Panc1 (cell line): ENCODE measurements around the gene SLC12A4. TPM values are rescaled to one million over a fixed set of nuclear protein-coding genes. Genes with fewer than 3 reads are reported as not detected.

Experiments used
- ATAC-seq: fragments of 200-7000 bp; cut with Tn5 transposase; 2 replicates; pipeline ENCODE4 v1.9.1; 2020; ENCODE audit warnings: mild to moderate bottlenecking, moderate library complexity
- BruUV-seq: library from RNA; stranded (reverse); fragments of 400-500 nt; replicated peaks from 2 replicates; lab custom pipeline; 2021; lab: Mats Ljungman, UMichigan
- CTCF ChIA-PET: fragments of 300-600 bp; sonication (Branson Sonifier 250); formaldehyde crosslinking; loops from one replicate; lab custom pipeline; 2022; ENCODE audit warnings: antibody characterized with exemption; lab: Charles Lee
- POLR2A ChIA-PET: fragments of 300-600 bp; sonication (Branson Sonifier 250); formaldehyde crosslinking; loops from one replicate; lab custom pipeline; 2022; ENCODE audit warnings: antibody characterized with exemption; lab: Charles Lee
- DNase-seq: peaks from one replicate; pipeline ENCODE4 v3.0.0-alpha.2; 2010; ENCODE audit warnings: low read depth, low spot score
- H3K27ac ChIP-seq: 2 replicates; pipeline ENCODE4 v1.5.1; 2011; ENCODE audit warnings: mild to moderate bottlenecking, low read length, inconsistent platforms
- H3K27me3 ChIP-seq: fragments of 200-500 bp; sonication (Bioruptor generic); 2 replicates; pipeline ENCODE4 v1.6.0; 2014; ENCODE audit warnings: low read length, inconsistent platforms; ENCODE audit not compliant: control insufficient read depth, insufficient read depth
- H3K36me3 ChIP-seq: fragments of 200-500 bp; sonication (Bioruptor generic); 2 replicates; pipeline ENCODE4 v1.5.1; 2014; ENCODE audit warnings: inconsistent platforms, mild to moderate bottlenecking, low read length, moderate library complexity; ENCODE audit not compliant: control insufficient read depth, insufficient read depth
- H3K4me1 ChIP-seq: 2 replicates; pipeline ENCODE4 v1.5.1; 2011; ENCODE audit warnings: inconsistent platforms, mild to moderate bottlenecking, low read length, moderate library complexity; ENCODE audit not compliant: control insufficient read depth, insufficient read depth
- H3K4me3 ChIP-seq, 2 experiments: 2 replicates each; pipeline ENCODE4 v1.5.1; 2011 to 2012; ENCODE audit warnings: low read depth in 2 of 2, low read length in 2 of 2, mild to moderate bottlenecking in 2 of 2, inconsistent platforms in 1 of 2, moderate library complexity in 1 of 2
- H3K9me3 ChIP-seq: fragments of 200-500 bp; sonication (Bioruptor generic); 2 replicates; pipeline ENCODE4 v1.5.1; 2014; ENCODE audit warnings: low read depth, mild to moderate bottlenecking, inconsistent platforms, low read length, moderate library complexity; ENCODE audit not compliant: control insufficient read depth, insufficient read depth
- POLR2AphosphoS5 ChIP-seq: IDR thresholded peaks from 2 replicates; pipeline ENCODE4 v1.6.1; 2012; ENCODE audit warnings: mild to moderate bottlenecking, low read depth, low read length, moderate library complexity
- SIN3A ChIP-seq: IDR thresholded peaks from 2 replicates; pipeline ENCODE4 v1.6.1; 2012; ENCODE audit warnings: low read depth, mild to moderate bottlenecking, low read length, moderate library complexity, borderline replicate concordance; ENCODE audit not compliant: insufficient read depth
- TCF7L2 ChIP-seq: IDR thresholded peaks from 2 replicates; pipeline ENCODE4 v1.6.1; 2011; ENCODE audit warnings: mild to moderate bottlenecking, low read depth, low read length, inconsistent platforms
- in situ Hi-C: cut with HindIII; loops from 2 replicates; pipeline ENCODE4 v1.10.0; 2016; ENCODE audit warnings: low sequenced_read_pairs, low pct_unique_long_range_greater_than_20kb
- intact Hi-C: fragments of 100-400 bp; cut with micrococcal nuclease; formaldehyde crosslinking; loops from one replicate; pipeline ENCODE4 v1.10.0; 2022; ENCODE audit not compliant: unreplicated experiment
- total RNA-seq: library from RNA; stranded (reverse); gene quantifications from one replicate; pipeline ENCODE4 v1.2.1, GENCODE V29; 2021; ENCODE audit not compliant: unreplicated experiment
- TF ChIP-seq, protein P1 (sequence below), 2 experiments: IDR thresholded peaks; 2 replicates each; pipeline ENCODE4 v1.6.1; 2011 to 2012; ENCODE audit warnings: low read depth in 2 of 2, control low read depth in 1 of 2, low read length in 1 of 2, mild to moderate bottlenecking in 1 of 2, moderate library complexity in 1 of 2; ENCODE audit not compliant: insufficient read depth in 1 of 2
- TF ChIP-seq, protein P2 (sequence below): fragments of 450-650 bp; IDR thresholded peaks from 2 replicates; pipeline ENCODE4 v1.5.1; 2017; ENCODE audit warnings: mild to moderate bottlenecking

Gene SLC12A4
- total RNA-seq, 1 experiment from 2014 or later: 31.8 TPM

DNA sequence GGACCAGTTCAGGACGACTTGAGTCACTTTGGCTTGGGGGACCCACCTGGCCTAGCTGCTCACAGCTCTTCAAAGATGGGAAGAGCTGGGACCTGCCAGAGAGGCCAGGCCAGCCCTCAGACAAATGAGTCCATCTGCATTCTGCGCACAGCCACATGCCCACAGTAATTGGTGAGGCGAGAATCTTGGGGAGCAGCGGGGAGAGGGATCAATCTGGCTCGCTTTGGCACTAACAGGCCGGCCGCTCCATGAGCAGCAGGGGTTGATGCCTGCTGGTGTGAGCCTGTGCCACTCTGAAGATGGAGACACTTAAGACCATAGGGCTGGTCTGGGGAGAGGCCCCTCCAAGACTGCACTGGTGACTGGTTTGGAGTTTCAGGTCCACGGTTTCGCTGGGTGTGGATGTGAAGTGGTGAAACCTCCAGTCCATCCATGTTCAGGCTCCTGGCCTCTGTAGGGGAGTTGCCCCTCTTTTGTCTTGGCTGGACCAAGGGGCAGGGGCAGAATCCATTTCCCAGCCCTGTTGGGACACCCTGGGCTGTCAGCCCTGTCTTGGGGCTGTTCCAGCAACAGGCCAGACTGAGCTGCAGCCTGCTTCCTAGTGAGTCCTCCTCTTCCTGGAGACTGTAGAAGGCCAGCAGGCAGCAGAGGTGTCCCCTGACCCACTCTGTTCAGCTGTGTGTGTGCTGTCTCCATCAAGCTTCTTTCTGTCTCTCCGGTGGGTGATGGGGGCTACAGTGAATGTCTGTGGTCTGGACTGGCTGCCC lies 44.1 kb downstream of the SLC12A4 start:
- intact Hi-C loops (no loop called here), in situ Hi-C loops (no loop called here)
- DNase-seq: no peak
- ChIA-PET POLR2A (no interaction called here), CTCF (interaction anchor here (0.6 to 0.8 kb wide), 2 partner anchors 21 to 33 kb away, joined by 5 to 7 read pairs; no protein-coding TSS in a partner anchor)
- no peaks in the 10 kb centered on the region for H3K27me3 ChIP-seq
- TF ChIP-seq TCF7L2 (no peak), POLR2AphosphoS5 (no peak), SIN3A (no peak)
- TF ChIP-seq, protein P1, sequence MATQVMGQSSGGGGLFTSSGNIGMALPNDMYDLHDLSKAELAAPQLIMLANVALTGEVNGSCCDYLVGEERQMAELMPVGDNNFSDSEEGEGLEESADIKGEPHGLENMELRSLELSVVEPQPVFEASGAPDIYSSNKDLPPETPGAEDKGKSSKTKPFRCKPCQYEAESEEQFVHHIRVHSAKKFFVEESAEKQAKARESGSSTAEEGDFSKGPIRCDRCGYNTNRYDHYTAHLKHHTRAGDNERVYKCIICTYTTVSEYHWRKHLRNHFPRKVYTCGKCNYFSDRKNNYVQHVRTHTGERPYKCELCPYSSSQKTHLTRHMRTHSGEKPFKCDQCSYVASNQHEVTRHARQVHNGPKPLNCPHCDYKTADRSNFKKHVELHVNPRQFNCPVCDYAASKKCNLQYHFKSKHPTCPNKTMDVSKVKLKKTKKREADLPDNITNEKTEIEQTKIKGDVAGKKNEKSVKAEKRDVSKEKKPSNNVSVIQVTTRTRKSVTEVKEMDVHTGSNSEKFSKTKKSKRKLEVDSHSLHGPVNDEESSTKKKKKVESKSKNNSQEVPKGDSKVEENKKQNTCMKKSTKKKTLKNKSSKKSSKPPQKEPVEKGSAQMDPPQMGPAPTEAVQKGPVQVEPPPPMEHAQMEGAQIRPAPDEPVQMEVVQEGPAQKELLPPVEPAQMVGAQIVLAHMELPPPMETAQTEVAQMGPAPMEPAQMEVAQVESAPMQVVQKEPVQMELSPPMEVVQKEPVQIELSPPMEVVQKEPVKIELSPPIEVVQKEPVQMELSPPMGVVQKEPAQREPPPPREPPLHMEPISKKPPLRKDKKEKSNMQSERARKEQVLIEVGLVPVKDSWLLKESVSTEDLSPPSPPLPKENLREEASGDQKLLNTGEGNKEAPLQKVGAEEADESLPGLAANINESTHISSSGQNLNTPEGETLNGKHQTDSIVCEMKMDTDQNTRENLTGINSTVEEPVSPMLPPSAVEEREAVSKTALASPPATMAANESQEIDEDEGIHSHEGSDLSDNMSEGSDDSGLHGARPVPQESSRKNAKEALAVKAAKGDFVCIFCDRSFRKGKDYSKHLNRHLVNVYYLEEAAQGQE (IDR thresholded peaks at IDR 0.05; ENCODE audit: insufficient read depth in 1 of 2, low read depth in 2 of 2, low read length in 1 of 2): no peak
- TF ChIP-seq, protein P2, sequence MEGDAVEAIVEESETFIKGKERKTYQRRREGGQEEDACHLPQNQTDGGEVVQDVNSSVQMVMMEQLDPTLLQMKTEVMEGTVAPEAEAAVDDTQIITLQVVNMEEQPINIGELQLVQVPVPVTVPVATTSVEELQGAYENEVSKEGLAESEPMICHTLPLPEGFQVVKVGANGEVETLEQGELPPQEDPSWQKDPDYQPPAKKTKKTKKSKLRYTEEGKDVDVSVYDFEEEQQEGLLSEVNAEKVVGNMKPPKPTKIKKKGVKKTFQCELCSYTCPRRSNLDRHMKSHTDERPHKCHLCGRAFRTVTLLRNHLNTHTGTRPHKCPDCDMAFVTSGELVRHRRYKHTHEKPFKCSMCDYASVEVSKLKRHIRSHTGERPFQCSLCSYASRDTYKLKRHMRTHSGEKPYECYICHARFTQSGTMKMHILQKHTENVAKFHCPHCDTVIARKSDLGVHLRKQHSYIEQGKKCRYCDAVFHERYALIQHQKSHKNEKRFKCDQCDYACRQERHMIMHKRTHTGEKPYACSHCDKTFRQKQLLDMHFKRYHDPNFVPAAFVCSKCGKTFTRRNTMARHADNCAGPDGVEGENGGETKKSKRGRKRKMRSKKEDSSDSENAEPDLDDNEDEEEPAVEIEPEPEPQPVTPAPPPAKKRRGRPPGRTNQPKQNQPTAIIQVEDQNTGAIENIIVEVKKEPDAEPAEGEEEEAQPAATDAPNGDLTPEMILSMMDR: no peak
- no TSS peak for BruUV-seq
- ATAC-seq: no peak
- H3K36me3 ChIP-seq: no peaks in the 10 kb centered on the region
- H3K4me3 ChIP-seq: no peak overlapping the region
- no peak overlapping the region for H3K27ac ChIP-seq
- no peaks in the 10 kb centered on the region for H3K4me1 ChIP-seq
- H3K9me3 ChIP-seq: no peaks in the 10 kb centered on the region

DNA sequence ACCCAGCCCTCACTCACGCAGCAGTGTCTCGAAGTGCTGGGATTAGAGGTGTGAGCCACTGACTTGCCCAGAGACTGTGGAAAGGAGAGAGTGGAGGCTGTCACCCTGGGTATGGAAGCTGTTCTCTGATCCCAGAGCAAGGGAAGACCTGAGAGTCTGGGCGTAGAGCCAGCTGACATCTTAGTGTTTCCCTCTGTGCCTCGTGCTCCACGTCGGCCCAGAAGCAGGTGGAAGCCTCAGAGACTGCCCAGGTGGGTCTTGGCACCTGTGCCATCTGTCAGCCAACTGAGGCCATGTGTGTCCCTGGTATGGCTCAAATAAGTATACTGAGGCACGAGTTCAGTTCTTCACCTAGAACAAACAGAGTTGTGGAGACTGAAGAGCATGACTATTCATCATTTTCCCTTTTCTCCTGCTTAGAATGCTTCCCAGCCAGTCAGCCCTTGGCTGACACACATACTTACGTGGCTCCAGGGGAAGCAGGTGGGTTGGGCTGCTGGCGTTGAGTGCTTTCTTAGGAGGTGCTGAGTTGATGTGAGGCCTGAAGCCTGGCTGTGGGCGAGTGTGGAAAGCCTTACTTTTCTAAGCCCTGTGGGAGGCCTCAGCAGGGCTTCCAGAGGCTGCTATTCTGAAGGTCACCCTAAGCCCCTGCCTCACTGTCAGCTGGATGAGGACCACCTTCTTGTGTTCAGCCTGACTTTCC lies 44.9 kb downstream of the SLC12A4 start:
- ChIA-PET CTCF (no interaction called here), POLR2A (no interaction called here)
- DNase-seq: no peak
- Histone ChIP-seq H3K36me3 (no peaks in the 10 kb centered on the region), H3K27ac (no peak overlapping the region), H3K27me3 (no peaks in the 10 kb centered on the region), H3K4me3 (no peak overlapping the region), H3K9me3 (no peaks in the 10 kb centered on the region), H3K4me1 (no peaks in the 10 kb centered on the region)
- BruUV-seq: no TSS peak
- ATAC-seq: no peak
- TF ChIP-seq, protein P1 (IDR thresholded peaks at IDR 0.05; ENCODE audit: insufficient read depth in 1 of 2, low read depth in 2 of 2, low read length in 1 of 2): no peak
- TF ChIP-seq, protein P2: no peak
- TF ChIP-seq POLR2AphosphoS5 (no peak), SIN3A (no peak), TCF7L2 (no peak)
- in situ Hi-C loops: no loop called here
- intact Hi-C loops: no loop called here
